SU-DHL-6 (cell line): ENCODE results near the gene LSP1.

Experiments
- H2AFZ ChIP-seq: fragments of 200-600 bp; sonication (generic); 2 replicates; pipeline ENCODE4 v1.6.1; 2014; ENCODE audit warnings: low read depth, mild to moderate bottlenecking, moderate library complexity, mixed read lengths, antibody characterized with exemption, low read length; ENCODE audit not compliant: severe bottlenecking
- H3F3A ChIP-seq: fragments of 200-600 bp; shearing (Covaris generic); 2 replicates; pipeline ENCODE4 v1.6.0; 2016; ENCODE audit warnings: antibody characterized with exemption, mild to moderate bottlenecking; ENCODE audit not compliant: insufficient read depth
- H3K27ac ChIP-seq: fragments of 200-600 bp; sonication (generic); 2 replicates; pipeline ENCODE4 v1.5.1; 2016; ENCODE audit warnings: low read depth, mild to moderate bottlenecking, low read length, moderate library complexity, mixed read lengths
- H3K27me3 ChIP-seq: fragments of 200-600 bp; sonication (generic), shearing (Covaris generic); 2 replicates; pipeline ENCODE4 v1.6.0; 2014; ENCODE audit warnings: mild to moderate bottlenecking, low read length
- H3K36me3 ChIP-seq: fragments of 200-600 bp; sonication (generic); 2 replicates; pipeline ENCODE4 v1.6.1; 2014; ENCODE audit warnings: mild to moderate bottlenecking, low read length, mixed read lengths
- H3K4me2 ChIP-seq: fragments of 300-600, 200-600 bp; shearing (Covaris generic), sonication (generic); 2 replicates; pipeline ENCODE4 v1.6.0; 2014; ENCODE audit warnings: low read length, low read depth, mild to moderate bottlenecking; ENCODE audit not compliant: poor library complexity, severe bottlenecking
- H3K4me3 ChIP-seq: fragments of 200-600 bp; sonication (generic); 2 replicates; pipeline ENCODE4 v1.5.1; 2014; ENCODE audit warnings: antibody characterized with exemption, low read length, mild to moderate bottlenecking, mixed read lengths; ENCODE audit not compliant: insufficient read depth, poor library complexity, severe bottlenecking
- H3K79me2 ChIP-seq: fragments of 200-600 bp; sonication (generic); 2 replicates; pipeline ENCODE4 v1.6.1; 2014; ENCODE audit warnings: mild to moderate bottlenecking, low read length, moderate library complexity; ENCODE audit not compliant: insufficient read depth
- H3K9ac ChIP-seq: fragments of 200-600 bp; sonication (generic); 2 replicates; pipeline ENCODE4 v1.7.0; 2014; ENCODE audit warnings: mild to moderate bottlenecking, low read length
- H3K9me2 ChIP-seq: fragments of 200-600 bp; sonication (generic); replicated peaks from 2 replicates; pipeline ENCODE4 v1.6.1; 2014; ENCODE audit warnings: low read length; ENCODE audit not compliant: insufficient read depth
- H3K9me3 ChIP-seq: fragments of 200-600 bp; sonication (generic); 2 replicates; pipeline ENCODE4 v1.6.1; 2014; ENCODE audit warnings: low read length, mixed read lengths; ENCODE audit not compliant: insufficient read depth
- H4K20me1 ChIP-seq: fragments of 200-600 bp; sonication (generic); 2 replicates; pipeline ENCODE4 v1.6.1; 2014; ENCODE audit warnings: low read depth, mild to moderate bottlenecking, antibody characterized with exemption, low read length, moderate library complexity, mixed read lengths
- EZH2phosphoT487 ChIP-seq: fragments of 200-600 bp; sonication (generic), shearing (Covaris generic); conservative IDR thresholded peaks from 2 replicates; pipeline ENCODE4 v1.6.1; 2018; ENCODE audit warnings: mild to moderate bottlenecking, antibody characterized with exemption, low read length, moderate library complexity, mixed read lengths
- TF ChIP-seq, protein P1 (sequence below): fragments of 200-600 bp; sonication (generic); IDR thresholded peaks from one replicate; pipeline ENCODE4 v1.5.1; 2017; ENCODE audit warnings: antibody characterized with exemption, mild to moderate bottlenecking, low read length, moderate library complexity; ENCODE audit not compliant: insufficient read depth, poor library complexity, severe bottlenecking

Gene LSP1

DNA sequence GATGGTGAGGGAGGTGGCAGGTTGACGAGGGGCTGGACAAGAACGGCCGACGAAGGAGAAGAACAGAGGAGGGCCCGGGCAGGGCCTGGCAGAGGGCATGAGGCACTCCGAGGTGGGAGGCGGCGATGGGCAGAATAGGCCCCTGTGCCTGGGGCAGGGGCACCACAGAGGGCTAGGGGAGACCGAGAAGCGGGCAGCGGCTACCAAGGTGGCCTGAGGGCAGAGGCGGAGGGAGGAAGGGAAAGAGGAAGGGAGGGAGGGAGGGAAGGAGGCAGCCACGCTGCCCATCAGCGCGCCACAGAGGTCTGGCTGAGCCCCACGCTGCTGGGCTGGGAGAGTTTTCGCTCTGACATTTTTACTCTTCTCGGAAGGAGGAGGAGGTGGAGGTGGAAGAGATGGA, 11.3 kb downstream of the LSP1 start:
- peaks cover 3% of the 10 kb centered on the region; the same call in 1 of the 2 replicates for H3K79me2 ChIP-seq
- no peak overlapping the region for H3K27ac ChIP-seq
- no peak overlapping the region for H3K4me3 ChIP-seq
- H3K9me2 ChIP-seq, result no peaks in the 10 kb centered on the region
- TF ChIP-seq, protein P1, sequence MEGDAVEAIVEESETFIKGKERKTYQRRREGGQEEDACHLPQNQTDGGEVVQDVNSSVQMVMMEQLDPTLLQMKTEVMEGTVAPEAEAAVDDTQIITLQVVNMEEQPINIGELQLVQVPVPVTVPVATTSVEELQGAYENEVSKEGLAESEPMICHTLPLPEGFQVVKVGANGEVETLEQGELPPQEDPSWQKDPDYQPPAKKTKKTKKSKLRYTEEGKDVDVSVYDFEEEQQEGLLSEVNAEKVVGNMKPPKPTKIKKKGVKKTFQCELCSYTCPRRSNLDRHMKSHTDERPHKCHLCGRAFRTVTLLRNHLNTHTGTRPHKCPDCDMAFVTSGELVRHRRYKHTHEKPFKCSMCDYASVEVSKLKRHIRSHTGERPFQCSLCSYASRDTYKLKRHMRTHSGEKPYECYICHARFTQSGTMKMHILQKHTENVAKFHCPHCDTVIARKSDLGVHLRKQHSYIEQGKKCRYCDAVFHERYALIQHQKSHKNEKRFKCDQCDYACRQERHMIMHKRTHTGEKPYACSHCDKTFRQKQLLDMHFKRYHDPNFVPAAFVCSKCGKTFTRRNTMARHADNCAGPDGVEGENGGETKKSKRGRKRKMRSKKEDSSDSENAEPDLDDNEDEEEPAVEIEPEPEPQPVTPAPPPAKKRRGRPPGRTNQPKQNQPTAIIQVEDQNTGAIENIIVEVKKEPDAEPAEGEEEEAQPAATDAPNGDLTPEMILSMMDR, result no peak
- no peak for TF ChIP-seq EZH2phosphoT487
- H3F3A ChIP-seq, result no peaks in the 10 kb centered on the region
- no peaks in the 10 kb centered on the region for H3K27me3 ChIP-seq
- no peak overlapping the region for H3K4me2 ChIP-seq
- H3K9me3 ChIP-seq, result no peaks in the 10 kb centered on the region
- no peak overlapping the region for H3K9ac ChIP-seq
- H4K20me1 ChIP-seq, result peaks cover 12% of the 10 kb centered on the region; the same call in 1 of the 2 replicates
- no peaks in the 10 kb centered on the region for H3K36me3 ChIP-seq
- no peak overlapping the region for H2AFZ ChIP-seq

DNA sequence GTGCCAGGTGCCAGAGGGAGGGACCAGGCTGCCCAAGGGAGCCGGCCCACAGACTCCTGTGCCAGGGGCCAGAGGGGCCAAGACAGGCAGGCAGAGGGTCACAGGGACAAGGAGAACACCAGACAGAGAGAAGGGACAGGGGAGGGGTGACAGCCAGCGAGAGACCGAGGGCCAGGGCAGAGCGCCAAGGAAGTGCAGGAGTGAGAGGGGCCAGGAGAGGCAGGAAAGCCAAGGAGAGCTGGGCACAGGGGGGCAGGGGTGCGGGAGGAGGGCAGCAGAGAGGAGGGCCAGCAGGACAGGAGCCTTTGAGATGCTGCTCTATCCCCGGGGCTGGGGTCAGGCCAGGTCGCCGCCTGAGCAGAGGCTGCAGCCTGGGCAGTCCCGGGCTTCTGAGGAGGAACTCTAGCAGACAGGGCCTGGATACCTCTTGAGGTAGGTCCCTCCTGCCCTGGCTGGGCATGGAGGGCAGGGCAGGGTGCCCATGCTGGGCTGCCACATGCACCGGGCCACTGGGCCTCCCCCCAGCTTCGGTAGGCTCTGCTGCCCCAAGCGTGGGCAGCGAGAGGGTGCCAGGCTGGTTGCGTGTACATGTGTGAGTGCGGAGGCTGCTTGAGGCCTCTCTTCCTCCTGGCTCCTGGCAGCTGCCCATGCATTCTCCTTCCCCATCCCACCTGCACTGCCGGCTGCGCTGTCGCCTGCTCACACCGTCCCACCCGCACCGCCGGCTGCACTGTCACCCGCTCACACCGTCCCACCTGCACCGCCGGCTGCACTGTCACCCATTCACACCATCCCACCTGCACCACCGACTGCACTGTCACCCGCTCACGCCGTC, 12.2 kb downstream of the LSP1 start:
- Histone ChIP-seq H3K9ac (no peak overlapping the region), H3K9me2 (no peaks in the 10 kb centered on the region), H3K27ac (no peak overlapping the region), H4K20me1 (peaks cover 8% of the 10 kb centered on the region; the same call in 1 of the 2 replicates), H3K9me3 (no peaks in the 10 kb centered on the region), H3F3A (no peaks in the 10 kb centered on the region), H3K79me2 (no peaks in the 10 kb centered on the region), H3K36me3 (no peaks in the 10 kb centered on the region), H3K4me3 (no peak overlapping the region), H3K27me3 (no peaks in the 10 kb centered on the region), H3K4me2 (no peak overlapping the region), H2AFZ (no peak overlapping the region)
- TF ChIP-seq EZH2phosphoT487, result no peak
- TF ChIP-seq, protein P1, result no peak

- TF ChIP-seq EZH2phosphoT487, result no peak
- TF ChIP-seq, protein P1, result no peak
Observed at GRCh38 chr11:1866226-1866625, 13.3 kb downstream of the LSP1 start.

More at GRCh38 chr11:1866226-1866625, 13.3 kb downstream of the LSP1 start:
- H3K9me3 ChIP-seq, result no peaks in the 10 kb centered on the region
- no peaks in the 10 kb centered on the region for H3K9me2 ChIP-seq
- no peak overlapping the region for H2AFZ ChIP-seq
- H3K4me2 ChIP-seq, result no peak overlapping the region
- H3K79me2 ChIP-seq, result no peaks in the 10 kb centered on the region
- H3K36me3 ChIP-seq, result no peaks in the 10 kb centered on the region
- H3F3A ChIP-seq, result no peaks in the 10 kb centered on the region
- no peak overlapping the region for H3K9ac ChIP-seq
- peaks cover 7% of the 10 kb centered on the region; the same call in 1 of the 2 replicates for H4K20me1 ChIP-seq
- H3K27me3 ChIP-seq, result no peaks in the 10 kb centered on the region
- no peak overlapping the region for H3K27ac ChIP-seq
- no peak overlapping the region for H3K4me3 ChIP-seq
